ENCODE data around the gene SORCS2. TPM values are rescaled to one million over a fixed set of nuclear protein-coding genes. Genes with fewer than 3 reads are reported as not detected.

The SORCS2 gene
- total and polyA plus RNA-seq, 2 experiments from 2014 or later, result 0.92 to 6.9 TPM

DNA sequence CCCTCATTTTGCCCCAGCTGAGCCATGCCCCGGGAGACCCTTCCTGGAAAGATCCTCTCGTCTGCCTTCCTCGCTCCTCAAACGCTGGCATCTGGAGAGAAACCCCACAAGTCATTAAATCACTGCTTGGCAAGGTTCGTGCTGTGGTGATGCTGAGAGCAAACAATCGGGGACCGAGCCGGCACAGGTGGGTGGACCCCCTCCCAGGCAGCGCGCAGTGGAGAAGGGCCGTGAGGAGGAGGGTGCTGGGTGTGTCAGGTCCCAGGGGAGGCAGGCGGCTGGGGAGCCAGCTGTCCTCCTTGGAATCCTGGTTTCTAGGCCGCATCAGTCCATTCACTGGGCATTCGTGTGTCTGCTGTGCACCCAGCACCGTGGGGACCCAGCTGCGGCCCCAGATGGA is 307.3 kb downstream of the SORCS2 start:
- Histone ChIP-seq H3K27ac (no peak overlapping the region), H3K9me3 (ENCODE audit: low read depth) (no peaks in the 10 kb centered on the region), H3K4me3 (no peak overlapping the region), H3K4me1 (ENCODE audit: low read depth) (no peaks in the 10 kb centered on the region), H3K36me3 (no peaks in the 10 kb centered on the region), H3K27me3 (no peaks in the 10 kb centered on the region)
- TF ChIP-seq, protein P1, sequence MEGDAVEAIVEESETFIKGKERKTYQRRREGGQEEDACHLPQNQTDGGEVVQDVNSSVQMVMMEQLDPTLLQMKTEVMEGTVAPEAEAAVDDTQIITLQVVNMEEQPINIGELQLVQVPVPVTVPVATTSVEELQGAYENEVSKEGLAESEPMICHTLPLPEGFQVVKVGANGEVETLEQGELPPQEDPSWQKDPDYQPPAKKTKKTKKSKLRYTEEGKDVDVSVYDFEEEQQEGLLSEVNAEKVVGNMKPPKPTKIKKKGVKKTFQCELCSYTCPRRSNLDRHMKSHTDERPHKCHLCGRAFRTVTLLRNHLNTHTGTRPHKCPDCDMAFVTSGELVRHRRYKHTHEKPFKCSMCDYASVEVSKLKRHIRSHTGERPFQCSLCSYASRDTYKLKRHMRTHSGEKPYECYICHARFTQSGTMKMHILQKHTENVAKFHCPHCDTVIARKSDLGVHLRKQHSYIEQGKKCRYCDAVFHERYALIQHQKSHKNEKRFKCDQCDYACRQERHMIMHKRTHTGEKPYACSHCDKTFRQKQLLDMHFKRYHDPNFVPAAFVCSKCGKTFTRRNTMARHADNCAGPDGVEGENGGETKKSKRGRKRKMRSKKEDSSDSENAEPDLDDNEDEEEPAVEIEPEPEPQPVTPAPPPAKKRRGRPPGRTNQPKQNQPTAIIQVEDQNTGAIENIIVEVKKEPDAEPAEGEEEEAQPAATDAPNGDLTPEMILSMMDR (IDR thresholded peaks at IDR 0.05; ENCODE audit: low read depth, low read length), result no peak
- no peak for DNase-seq (ENCODE audit: low read depth in 1 of 2, low spot score in 1 of 2)

DNA sequence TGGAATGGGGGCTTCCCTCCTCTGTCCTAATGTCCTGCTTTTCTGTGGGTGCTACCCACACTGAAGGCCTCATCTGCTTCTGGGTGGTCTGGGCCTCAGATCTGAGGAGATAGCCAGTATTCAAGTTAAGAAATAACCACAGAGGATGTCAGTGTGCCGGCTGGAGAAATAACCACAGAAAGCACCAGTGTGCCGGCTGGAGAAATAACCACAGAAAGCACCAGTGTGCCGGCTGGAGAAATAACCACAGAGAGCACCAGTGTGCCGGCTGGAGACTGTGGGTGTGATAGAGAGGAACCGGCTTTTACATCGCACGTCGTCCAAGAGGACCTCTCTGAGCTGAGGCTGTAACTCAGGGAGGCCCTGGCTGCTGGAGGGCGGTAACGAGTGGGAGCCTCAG is 308.1 kb downstream of the SORCS2 start:
- H3K9me3 ChIP-seq (ENCODE audit: low read depth), result no peaks in the 10 kb centered on the region
- TF ChIP-seq, protein P1 (IDR thresholded peaks at IDR 0.05; ENCODE audit: low read depth, low read length), result no peak
- no peaks in the 10 kb centered on the region for H3K36me3 ChIP-seq
- DNase-seq (ENCODE audit: low read depth in 1 of 2, low spot score in 1 of 2), result no peak
- H3K4me1 ChIP-seq (ENCODE audit: low read depth), result no peaks in the 10 kb centered on the region
- no peak overlapping the region for H3K27ac ChIP-seq
- H3K27me3 ChIP-seq, result no peaks in the 10 kb centered on the region
- no peak overlapping the region for H3K4me3 ChIP-seq

DNA sequence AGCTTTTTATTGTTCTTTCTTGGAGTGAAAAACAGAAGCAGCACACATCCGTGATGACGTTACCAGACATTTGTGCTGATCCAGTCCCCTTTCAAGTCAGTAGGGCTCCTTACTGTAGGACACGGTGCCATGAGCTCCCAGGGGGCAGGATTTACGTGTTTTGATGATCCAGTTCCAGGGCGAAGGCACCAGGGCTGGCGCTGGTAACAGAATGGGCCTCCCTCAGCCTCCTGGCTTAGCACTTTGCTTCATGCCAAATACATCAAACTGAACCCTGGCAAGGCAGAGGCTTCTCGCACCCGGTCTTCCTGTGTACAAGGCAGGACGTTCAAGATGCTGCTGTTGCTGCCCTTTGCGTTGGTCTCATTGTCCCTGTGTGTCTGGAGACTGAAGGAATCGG is 309.0 kb downstream of the SORCS2 start:
- H3K27ac ChIP-seq, result no peak overlapping the region
- H3K27me3 ChIP-seq, result no peaks in the 10 kb centered on the region
- TF ChIP-seq, protein P1 (IDR thresholded peaks at IDR 0.05; ENCODE audit: low read depth, low read length), result no peak
- no peaks in the 10 kb centered on the region for H3K36me3 ChIP-seq
- H3K4me1 ChIP-seq (ENCODE audit: low read depth), result no peaks in the 10 kb centered on the region
- no peak overlapping the region for H3K4me3 ChIP-seq
- DNase-seq (ENCODE audit: low read depth in 1 of 2, low spot score in 1 of 2), result no peak
- no peaks in the 10 kb centered on the region for H3K9me3 ChIP-seq (ENCODE audit: low read depth)

DNA sequence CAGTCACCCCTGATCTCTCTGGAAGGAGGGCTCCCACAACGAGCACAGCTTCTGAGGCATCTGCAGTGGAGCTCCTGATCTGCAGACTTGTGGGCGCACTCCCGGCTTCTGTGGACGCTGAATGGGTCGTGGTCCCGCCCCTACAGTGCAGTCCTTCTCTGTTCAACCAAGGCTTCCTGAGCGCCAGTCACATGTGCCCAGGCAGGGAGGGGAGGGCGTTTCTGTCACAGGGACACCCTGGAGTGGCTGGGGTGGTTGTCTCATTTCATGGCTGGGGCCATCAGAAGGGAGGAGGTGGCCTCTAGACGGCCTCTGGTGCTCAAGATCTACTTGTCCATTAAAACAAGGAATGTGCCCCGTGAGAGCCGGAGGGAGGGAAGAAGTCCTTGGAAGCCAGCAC is 309.5 kb downstream of the SORCS2 start:
- no peaks in the 10 kb centered on the region for H3K36me3 ChIP-seq
- no peak overlapping the region for H3K27ac ChIP-seq
- no peaks in the 10 kb centered on the region for H3K4me1 ChIP-seq (ENCODE audit: low read depth)
- no peaks in the 10 kb centered on the region for H3K27me3 ChIP-seq
- no peaks in the 10 kb centered on the region for H3K9me3 ChIP-seq (ENCODE audit: low read depth)
- DNase-seq (ENCODE audit: low read depth in 1 of 2, low spot score in 1 of 2), result no peak
- TF ChIP-seq, protein P1 (IDR thresholded peaks at IDR 0.05; ENCODE audit: low read depth, low read length), result no peak
- H3K4me3 ChIP-seq, result no peak overlapping the region

DNA sequence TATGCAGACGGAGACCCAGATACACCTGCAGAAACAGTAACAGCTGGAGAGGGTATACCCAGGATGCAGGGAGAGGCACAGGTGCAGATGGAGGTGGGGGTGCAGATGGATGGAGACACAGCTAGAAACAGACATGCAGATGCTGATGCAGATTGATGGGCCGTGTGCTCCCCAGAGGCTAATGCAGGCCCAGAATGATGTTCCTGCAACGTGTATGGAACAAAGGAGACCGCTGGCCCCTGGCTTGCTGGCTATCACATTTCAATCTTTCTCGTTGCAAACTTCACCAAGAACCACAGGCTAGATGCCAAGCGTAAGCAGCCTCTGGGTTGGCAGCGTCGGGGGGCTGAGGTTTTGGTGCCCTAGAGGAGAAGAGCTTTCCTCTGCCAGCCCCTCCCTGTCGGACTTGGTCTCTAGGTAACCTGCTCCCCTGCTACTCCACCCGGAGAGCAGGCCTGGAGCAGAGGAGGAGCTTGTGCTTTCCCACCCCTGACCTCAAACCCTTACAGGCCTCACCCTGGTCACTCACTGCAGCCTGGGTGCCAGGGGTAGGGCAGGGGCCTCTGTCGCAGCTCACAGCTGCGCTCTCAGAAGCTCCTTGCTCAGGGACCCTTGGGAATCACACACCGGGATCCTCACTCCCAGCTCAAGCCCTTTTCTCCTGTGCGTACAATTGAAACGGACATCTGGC is 311.4 kb downstream of the SORCS2 start:
- TF ChIP-seq, protein P1 (IDR thresholded peaks at IDR 0.05; ENCODE audit: low read depth, low read length), result no peak
- no peak for DNase-seq (ENCODE audit: low read depth in 1 of 2, low spot score in 1 of 2)
- Histone ChIP-seq H3K9me3 (ENCODE audit: low read depth) (no peaks in the 10 kb centered on the region), H3K27me3 (no peaks in the 10 kb centered on the region), H3K4me1 (ENCODE audit: low read depth) (no peaks in the 10 kb centered on the region), H3K36me3 (no peaks in the 10 kb centered on the region), H3K27ac (no peak overlapping the region), H3K4me3 (no peak overlapping the region)

All from cardiac muscle cell (in vitro differentiated cells and primary cell).